Kidney epithelial cell (primary cell): Measurements from ENCODE around the gene ASCL5. TPM values are rescaled to one million over a fixed set of nuclear protein-coding genes. Genes with fewer than 3 reads are reported as not detected.

Experiments used
- DNase-seq: peaks from one replicate; pipeline ENCODE4 v3.0.0-alpha.2; 2010; ENCODE audit warnings: low read depth
- H3K27me3 ChIP-seq: 2 replicates; pipeline ENCODE4 v1.6.0; 2011; ENCODE audit warnings: low read length; ENCODE audit not compliant: control insufficient read depth, insufficient read depth
- H3K36me3 ChIP-seq: 2 replicates; pipeline ENCODE4 v1.5.1; 2011; ENCODE audit warnings: low read length; ENCODE audit not compliant: control insufficient read depth, insufficient read depth
- H3K4me3 ChIP-seq: 2 replicates; pipeline ENCODE4 v1.5.1; 2011; ENCODE audit warnings: low read depth, mild to moderate bottlenecking, control low read depth, low read length
- total RNA-seq: library from RNA; depleted of rRNA; stranded (reverse); fragments of >200 nt; gene quantifications from 2 replicates; pipeline ENCODE4 v1.2.3, GENCODE V29; 2015
- TF ChIP-seq, protein P1 (sequence below): IDR thresholded peaks from 2 replicates; pipeline ENCODE4 v1.5.1; 2011; ENCODE audit warnings: mild to moderate bottlenecking, moderate library complexity, low read length, control low read depth, inconsistent platforms; ENCODE audit not compliant: insufficient read depth, poor library complexity, severe bottlenecking

Gene ASCL5
- total RNA-seq, 1 donor from 2014 or later: not detected

GRCh38 chr1:201142849-201143725, 16.1 kb upstream of the ASCL5 start:
- Histone ChIP-seq H3K27me3 (no peaks in the 10 kb centered on the region), H3K36me3 (peaks cover 6% of the 10 kb centered on the region)

GRCh38 chr1:201142011-201142848, 15.2 kb upstream of the ASCL5 start:
- TF ChIP-seq, protein P1, sequence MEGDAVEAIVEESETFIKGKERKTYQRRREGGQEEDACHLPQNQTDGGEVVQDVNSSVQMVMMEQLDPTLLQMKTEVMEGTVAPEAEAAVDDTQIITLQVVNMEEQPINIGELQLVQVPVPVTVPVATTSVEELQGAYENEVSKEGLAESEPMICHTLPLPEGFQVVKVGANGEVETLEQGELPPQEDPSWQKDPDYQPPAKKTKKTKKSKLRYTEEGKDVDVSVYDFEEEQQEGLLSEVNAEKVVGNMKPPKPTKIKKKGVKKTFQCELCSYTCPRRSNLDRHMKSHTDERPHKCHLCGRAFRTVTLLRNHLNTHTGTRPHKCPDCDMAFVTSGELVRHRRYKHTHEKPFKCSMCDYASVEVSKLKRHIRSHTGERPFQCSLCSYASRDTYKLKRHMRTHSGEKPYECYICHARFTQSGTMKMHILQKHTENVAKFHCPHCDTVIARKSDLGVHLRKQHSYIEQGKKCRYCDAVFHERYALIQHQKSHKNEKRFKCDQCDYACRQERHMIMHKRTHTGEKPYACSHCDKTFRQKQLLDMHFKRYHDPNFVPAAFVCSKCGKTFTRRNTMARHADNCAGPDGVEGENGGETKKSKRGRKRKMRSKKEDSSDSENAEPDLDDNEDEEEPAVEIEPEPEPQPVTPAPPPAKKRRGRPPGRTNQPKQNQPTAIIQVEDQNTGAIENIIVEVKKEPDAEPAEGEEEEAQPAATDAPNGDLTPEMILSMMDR: no peak
- no peaks in the 10 kb centered on the region for H3K27me3 ChIP-seq
- DNase-seq: no peak
- peaks cover 6% of the 10 kb centered on the region for H3K36me3 ChIP-seq
- H3K4me3 ChIP-seq: no peak overlapping the region

More at GRCh38 chr1:201142849-201143725, 16.1 kb upstream of the ASCL5 start:
- no peak overlapping the region for H3K4me3 ChIP-seq
- DNase-seq: no peak
- TF ChIP-seq, protein P1: no peak

GRCh38 chr1:201141418-201141817, 14.4 kb upstream of the ASCL5 start:
- no peak for DNase-seq
- H3K36me3 ChIP-seq: peaks cover 6% of the 10 kb centered on the region
- no peak overlapping the region for H3K4me3 ChIP-seq
- no peaks in the 10 kb centered on the region for H3K27me3 ChIP-seq
- TF ChIP-seq, protein P1: no peak

DNA sequence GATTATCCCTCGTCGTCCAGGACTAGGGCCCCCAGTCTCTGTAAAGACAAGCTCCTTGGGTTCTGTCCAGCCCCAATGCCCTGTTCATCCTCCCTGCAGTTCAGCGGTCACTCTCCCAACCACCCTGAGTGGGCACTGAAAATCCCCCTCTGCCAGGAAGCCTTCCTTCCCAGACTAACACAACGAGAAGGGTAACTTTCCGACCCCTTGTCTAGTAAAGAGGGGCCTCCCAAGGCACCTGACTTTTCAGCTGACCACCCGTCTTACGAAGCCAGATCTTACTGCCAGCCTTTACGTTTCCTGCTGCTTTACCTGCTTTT, 13.9 kb upstream of the ASCL5 start:
- no peak for DNase-seq
- Histone ChIP-seq H3K27me3 (no peaks in the 10 kb centered on the region), H3K36me3 (peaks cover 6% of the 10 kb centered on the region), H3K4me3 (no peak overlapping the region)
- TF ChIP-seq, protein P1: no peak

GRCh38 chr1:201140235-201140940, 13.4 kb upstream of the ASCL5 start:
- Histone ChIP-seq H3K36me3 (peaks cover 6% of the 10 kb centered on the region), H3K4me3 (no peak overlapping the region), H3K27me3 (no peaks in the 10 kb centered on the region)
- no peak for DNase-seq
- TF ChIP-seq, protein P1: no peak
